GM19328 (cell line): Measurements from ENCODE around the gene OR8D4.
"Not testable (repeated sequence)": the region's sequence is repeated elsewhere in the genome, so short reads cannot be mapped to it uniquely, and the experiment has no call there.

ENCODE experiments used
- ATAC-seq: cut with Tn5 transposase; IDR thresholded peaks from one replicate; pipeline ENCODE4 v1.9.1; 2021; ENCODE audit warnings: mild to moderate bottlenecking, moderate library complexity; ENCODE audit not compliant: unreplicated experiment

Gene OR8D4

GRCh38 chr11:123901867-123902266 lies at the start of gene OR8D4:
OR8D4 (plus strand) TSS chr11:123902167; CDS start chr11:123906432, 4,265 bp downstream.
- ATAC-seq, result no peak

GRCh38 chr11:123852321-123852720 lies 49.6 kb upstream of the OR8D4 start:
- no peak for ATAC-seq

GRCh38 chr11:123853038-123853437 lies 48.9 kb upstream of the OR8D4 start:
- no peak for ATAC-seq

GRCh38 chr11:123856444-123856843 lies 45.5 kb upstream of the OR8D4 start:
- no peak for ATAC-seq

- ATAC-seq, result no peak
Measured at GRCh38 chr11:123859731-123860130, 42.2 kb upstream of the OR8D4 start.

GRCh38 chr11:123865293-123865692 lies 36.7 kb upstream of the OR8D4 start:
- ATAC-seq, result not testable (repeated sequence)

- ATAC-seq, result not testable (repeated sequence)
Measured at GRCh38 chr11:123867795-123868194, 34.2 kb upstream of the OR8D4 start.

GRCh38 chr11:123880912-123881311 lies 21.1 kb upstream of the OR8D4 start:
- ATAC-seq, result no peak

- no peak for ATAC-seq
Measured at GRCh38 chr11:123885570-123885969, 16.4 kb upstream of the OR8D4 start, which contains the start of gene TMEM225. TMEM225 (minus strand) TSS chr11:123885670; CDS start chr11:123885425, 245 bp downstream.

- no peak for ATAC-seq
Measured at GRCh38 chr11:123892031-123892430, 9.9 kb upstream of the OR8D4 start.

GRCh38 chr11:123899792-123900191 lies 2.2 kb upstream of the OR8D4 start:
- no peak for ATAC-seq

GRCh38 chr11:123903932-123904331 lies 2.0 kb downstream of the OR8D4 start:
- peak; percentile 85 for ATAC-seq

GRCh38 chr11:123904932-123905331 lies 3.0 kb downstream of the OR8D4 start:
- ATAC-seq, result no peak

- ATAC-seq, result no peak
Measured at GRCh38 chr11:123905826-123906225, 3.9 kb downstream of the OR8D4 start.

GRCh38 chr11:123920943-123921342 lies 19.0 kb downstream of the OR8D4 start:
- ATAC-seq, result no peak

- ATAC-seq, result no peak
Measured at GRCh38 chr11:123924027-123924426, 22.1 kb downstream of the OR8D4 start.

GRCh38 chr11:123939317-123939716 lies 37.4 kb downstream of the OR8D4 start, which contains the start of gene OR4D5:
OR4D5 (plus strand) TSS chr11:123939617; CDS start chr11:123939617, 0 bp downstream.
- ATAC-seq, result no peak

GRCh38 chr11:123942413-123942812 lies 40.4 kb downstream of the OR8D4 start:
- ATAC-seq, result no peak

- no peak for ATAC-seq
Measured at GRCh38 chr11:123943738-123944137, 41.8 kb downstream of the OR8D4 start, which contains the start of gene OR6T1. OR6T1 (minus strand) TSS chr11:123943838; CDS start chr11:123943838, 0 bp downstream.

- no peak for ATAC-seq
Measured at GRCh38 chr11:123945132-123945531, 43.2 kb downstream of the OR8D4 start.

GRCh38 chr11:123956752-123957151 lies 54.8 kb downstream of the OR8D4 start:
- no peak for ATAC-seq
